Erythroblast (primary cell): ENCODE results near the gene PRLR.
"Not testable (repeated sequence)": the region's sequence is repeated elsewhere in the genome, so short reads cannot be mapped to it uniquely, and the experiment has no call there.

Experiments used
- GATA1 ChIP-seq: IDR thresholded peaks from 2 replicates; pipeline ENCODE4 v1.6.1; 2011; ENCODE audit warnings: low read depth, mild to moderate bottlenecking, control low read depth, low read length, moderate library complexity
- POLR2A ChIP-seq: IDR thresholded peaks from 2 replicates; pipeline ENCODE4 v1.6.1; 2011; ENCODE audit warnings: mild to moderate bottlenecking, low read length

DNA sequence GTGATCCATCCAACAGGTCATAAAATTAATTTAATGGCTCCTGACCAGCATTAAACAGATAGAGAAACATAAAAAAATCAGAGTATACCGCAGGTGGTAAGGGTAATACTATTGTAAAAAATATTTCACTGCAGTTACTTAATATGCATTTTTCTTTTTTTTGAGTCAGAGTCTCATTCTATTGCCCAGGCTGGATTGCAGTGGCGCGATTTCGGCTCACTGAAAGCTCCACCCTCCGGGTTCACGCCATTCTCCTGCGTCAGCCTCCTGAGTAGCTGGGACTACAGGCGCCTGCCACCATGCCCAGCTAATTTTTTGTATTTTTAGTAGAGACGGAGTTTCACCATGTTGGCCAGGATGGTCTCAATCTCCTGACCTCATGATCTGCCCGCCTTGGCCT lies 15.1 kb upstream of the PRLR start:
- not testable (repeated sequence) for TF ChIP-seq POLR2A, GATA1
